A549 treated with AZD9567 at 1 μM for 4 hours (cell line): ENCODE measurements around the gene MAN1A2. TPM values are rescaled to one million over a fixed set of nuclear protein-coding genes. Genes with fewer than 3 reads are reported as not detected.

Experiments used
- total RNA-seq: library from RNA; stranded (reverse); fragments of 200-300 nt; extraction: Qiagen RNA extraction; gene quantifications from 5 replicates; pipeline ENCODE4 v1.2.3, GENCODE V29; 2022; ENCODE audit not compliant: insufficient read depth

Gene MAN1A2
- total RNA-seq = 5.9 to 14.5 TPM (median 8.1 TPM) in 5 replicates

DNA sequence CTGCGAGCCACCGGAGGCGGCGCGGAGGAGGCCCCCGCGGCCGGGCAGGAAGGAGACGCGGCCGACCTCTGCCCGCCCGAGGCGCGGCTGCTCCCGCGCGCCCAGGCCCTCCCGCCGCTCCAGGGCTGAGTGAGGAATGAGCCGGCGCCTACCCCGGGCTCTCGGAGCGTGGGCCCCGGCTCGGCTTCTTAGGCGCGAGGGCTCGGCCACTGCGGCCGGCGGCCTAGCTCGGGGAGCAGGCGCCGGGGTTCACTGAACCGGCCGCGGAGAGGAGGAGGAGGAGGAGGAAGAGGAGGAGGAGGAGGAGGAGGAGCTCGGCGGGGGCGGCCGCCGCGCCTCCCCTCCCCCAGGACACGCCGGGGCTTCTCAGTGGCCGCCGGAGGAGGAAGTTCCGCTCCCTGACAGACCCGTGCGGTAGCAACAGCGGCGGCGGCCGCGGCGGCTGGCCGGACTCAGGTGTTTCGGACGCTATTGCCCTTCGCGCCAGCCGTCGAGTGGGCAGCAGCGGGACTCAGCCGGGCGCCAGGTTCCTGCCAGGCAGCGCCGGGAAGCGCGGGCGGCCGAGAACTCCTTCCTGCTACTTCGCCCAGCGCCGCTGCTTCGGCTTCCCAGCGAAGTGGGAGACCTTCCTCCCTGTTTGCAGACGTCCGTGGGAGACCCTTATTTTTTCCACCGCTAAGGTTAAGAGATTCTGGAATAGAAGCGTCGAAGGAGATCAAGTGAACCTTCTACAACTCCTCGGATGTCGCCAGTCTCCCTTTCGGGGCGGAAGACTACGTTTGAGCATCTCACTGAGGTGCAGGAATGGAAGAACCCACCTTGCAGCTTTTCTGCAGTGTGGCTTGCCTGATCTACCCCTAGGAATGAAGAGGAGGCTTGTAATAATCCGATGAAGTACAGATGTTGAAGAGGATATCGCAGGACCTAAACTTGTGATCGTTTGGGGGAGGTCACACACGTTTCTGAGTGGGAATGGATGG lies at the start of gene MAN1A2:
Gene MAN1A2, plus strand, starts transcription at position 404 of the 980 bp plus-strand sequence. CDS start 735 bp downstream, outside the sequence.

Other genes starting within 250 kb of the MAN1A2 start
- 0.92 to 1.5 TPM (median 1.3 TPM) in 5 replicates for gene TRIM45, start 245.7 kb upstream of the MAN1A2 start, total RNA-seq
- 0.03 to 0.13 TPM (median 0.11 TPM) in 4 of 5 replicates, not detected in the other for gene VTCN1, start 156.5 kb upstream of the MAN1A2 start, total RNA-seq
- gene TENT5C, start 238.6 kb downstream of the MAN1A2 start, total RNA-seq = 0.07 to 0.12 TPM (median 0.09 TPM) in 4 of 5 replicates, not detected in the other